ENCODE results near the gene EHMT1. TPM values are rescaled to one million over a fixed set of nuclear protein-coding genes. Genes with fewer than 3 reads are reported as not detected.
"Not testable (repeated sequence)": the region's sequence is repeated elsewhere in the genome, so short reads cannot be mapped to it uniquely, and the experiment has no call there.

Gene EHMT1
- total RNA-seq, 2 experiments from 2014 or later, result 145 to 295 TPM

DNA sequence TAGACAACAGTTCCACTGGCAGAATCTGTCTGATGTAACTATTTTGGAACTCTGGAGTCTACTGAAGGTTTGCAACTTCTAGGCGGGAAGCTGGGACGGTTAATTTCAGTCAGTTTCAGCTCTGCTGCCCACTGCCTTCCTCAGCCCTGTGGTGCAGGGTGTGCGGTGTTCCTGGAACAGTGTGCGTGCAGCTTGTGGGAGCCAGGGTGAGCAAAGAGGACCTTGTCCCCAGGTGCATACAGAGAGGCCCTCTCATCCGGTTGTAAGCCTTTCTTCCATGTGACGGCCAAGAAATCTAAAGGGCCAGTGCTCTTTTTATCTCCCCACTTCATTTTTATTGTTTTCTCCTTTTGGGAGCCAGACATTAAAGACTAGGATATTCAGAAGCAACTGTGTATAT, 114.6 kb downstream of the EHMT1 start:
- peaks cover 24% of the 10 kb centered on the region for H3K4me1 ChIP-seq (ENCODE audit: insufficient read depth, low read length, poor library complexity, severe bottlenecking)
- peaks cover 92% of the 10 kb centered on the region for H3K36me3 ChIP-seq (ENCODE audit: insufficient read depth, low read length)
- peaks cover 50% of the 10 kb centered on the region for H3K9me3 ChIP-seq (ENCODE audit: low read length)
- no peaks in the 10 kb centered on the region for H3K9me2 ChIP-seq (ENCODE audit: insufficient read depth, low read length)
- H4K20me1 ChIP-seq (ENCODE audit: insufficient read depth, low read length), result no peaks in the 10 kb centered on the region
- no peak for DNase-seq (ENCODE audit: low spot score)
- H3K4me3 ChIP-seq (ENCODE audit: low read depth, low read length, poor library complexity, severe bottlenecking), result no peak overlapping the region
- BruUV-seq (replicated peaks), result no TSS peak
- intact Hi-C loops (cut with micrococcal nuclease; ENCODE audit: unreplicated experiment), result no loop called here
- H3K79me2 ChIP-seq (ENCODE audit: insufficient read depth, low read depth, low read length), result peaks cover 8% of the 10 kb centered on the region; the same call in 1 of the 2 replicates
- no peak overlapping the region for H3K27ac ChIP-seq (ENCODE audit: low read depth, low read length, poor library complexity, severe bottlenecking)
- ChIA-PET CTCF (ENCODE audit: unreplicated experiment) (no interaction called here), POLR2A (no interaction called here)
- H2AFZ ChIP-seq (ENCODE audit: low read length), result no peak overlapping the region
- TF ChIP-seq, protein P1, sequence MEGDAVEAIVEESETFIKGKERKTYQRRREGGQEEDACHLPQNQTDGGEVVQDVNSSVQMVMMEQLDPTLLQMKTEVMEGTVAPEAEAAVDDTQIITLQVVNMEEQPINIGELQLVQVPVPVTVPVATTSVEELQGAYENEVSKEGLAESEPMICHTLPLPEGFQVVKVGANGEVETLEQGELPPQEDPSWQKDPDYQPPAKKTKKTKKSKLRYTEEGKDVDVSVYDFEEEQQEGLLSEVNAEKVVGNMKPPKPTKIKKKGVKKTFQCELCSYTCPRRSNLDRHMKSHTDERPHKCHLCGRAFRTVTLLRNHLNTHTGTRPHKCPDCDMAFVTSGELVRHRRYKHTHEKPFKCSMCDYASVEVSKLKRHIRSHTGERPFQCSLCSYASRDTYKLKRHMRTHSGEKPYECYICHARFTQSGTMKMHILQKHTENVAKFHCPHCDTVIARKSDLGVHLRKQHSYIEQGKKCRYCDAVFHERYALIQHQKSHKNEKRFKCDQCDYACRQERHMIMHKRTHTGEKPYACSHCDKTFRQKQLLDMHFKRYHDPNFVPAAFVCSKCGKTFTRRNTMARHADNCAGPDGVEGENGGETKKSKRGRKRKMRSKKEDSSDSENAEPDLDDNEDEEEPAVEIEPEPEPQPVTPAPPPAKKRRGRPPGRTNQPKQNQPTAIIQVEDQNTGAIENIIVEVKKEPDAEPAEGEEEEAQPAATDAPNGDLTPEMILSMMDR (conservative IDR thresholded peaks at IDR 0.05; ENCODE audit: low read length), result no peak
- TF ChIP-seq EZH2phosphoT487 (IDR thresholded peaks at IDR 0.05; ENCODE audit: borderline replicate concordance, low read depth, low read length), result no peak
- H3K4me2 ChIP-seq (ENCODE audit: low read length), result no peak overlapping the region

DNA sequence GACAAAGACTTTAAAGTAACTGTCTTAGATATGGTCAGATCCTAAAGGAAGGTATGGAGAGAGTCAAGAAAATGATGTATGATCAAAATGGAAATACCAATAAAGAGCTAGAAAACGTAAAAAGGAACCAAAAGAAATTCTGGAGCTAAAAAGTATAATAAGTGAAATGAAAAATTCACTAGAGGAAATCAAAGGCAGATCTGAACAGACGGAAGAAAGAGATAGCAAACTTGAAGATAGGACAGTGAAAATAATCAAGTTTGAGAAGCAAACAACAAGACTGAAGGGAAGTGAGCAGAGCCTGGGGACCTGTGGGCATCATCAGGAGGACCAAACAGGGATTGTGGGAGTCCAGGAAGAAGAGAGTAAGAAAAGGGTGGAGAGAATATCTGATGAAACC, 115.4 kb downstream of the EHMT1 start:
- Histone ChIP-seq H3K27ac (ENCODE audit: low read depth, low read length, poor library complexity, severe bottlenecking) (no peak overlapping the region), H3K4me1 (ENCODE audit: insufficient read depth, low read length, poor library complexity, severe bottlenecking) (peaks cover 31% of the 10 kb centered on the region), H3K4me3 (ENCODE audit: low read depth, low read length, poor library complexity, severe bottlenecking) (no peak overlapping the region), H3K9me3 (ENCODE audit: low read length) (peaks cover 50% of the 10 kb centered on the region), H3K9me2 (ENCODE audit: insufficient read depth, low read length) (no peaks in the 10 kb centered on the region), H3K4me2 (ENCODE audit: low read length) (no peak overlapping the region), H3K36me3 (ENCODE audit: insufficient read depth, low read length) (peaks cover 85% of the 10 kb centered on the region), H4K20me1 (ENCODE audit: insufficient read depth, low read length) (no peaks in the 10 kb centered on the region), H2AFZ (ENCODE audit: low read length) (no peak overlapping the region), H3K79me2 (ENCODE audit: insufficient read depth, low read depth, low read length) (peaks cover 14% of the 10 kb centered on the region; the same call in 1 of the 2 replicates)
- intact Hi-C loops (cut with micrococcal nuclease; ENCODE audit: unreplicated experiment), result no loop called here
- CTCF ChIA-PET (ENCODE audit: unreplicated experiment), result no interaction called here
- TSS peak; percentile 15 for BruUV-seq (replicated peaks)
- DNase-seq (ENCODE audit: low spot score), result peak; percentile 29
- no peak for TF ChIP-seq EZH2phosphoT487 (IDR thresholded peaks at IDR 0.05; ENCODE audit: borderline replicate concordance, low read depth, low read length)
- TF ChIP-seq, protein P1 (conservative IDR thresholded peaks at IDR 0.05; ENCODE audit: low read length), result no peak
- POLR2A ChIA-PET, result interaction anchor here (1.3 kb wide), 1 partner anchor 9 kb away, joined by 4 read pairs; no protein-coding TSS in a partner anchor

DNA sequence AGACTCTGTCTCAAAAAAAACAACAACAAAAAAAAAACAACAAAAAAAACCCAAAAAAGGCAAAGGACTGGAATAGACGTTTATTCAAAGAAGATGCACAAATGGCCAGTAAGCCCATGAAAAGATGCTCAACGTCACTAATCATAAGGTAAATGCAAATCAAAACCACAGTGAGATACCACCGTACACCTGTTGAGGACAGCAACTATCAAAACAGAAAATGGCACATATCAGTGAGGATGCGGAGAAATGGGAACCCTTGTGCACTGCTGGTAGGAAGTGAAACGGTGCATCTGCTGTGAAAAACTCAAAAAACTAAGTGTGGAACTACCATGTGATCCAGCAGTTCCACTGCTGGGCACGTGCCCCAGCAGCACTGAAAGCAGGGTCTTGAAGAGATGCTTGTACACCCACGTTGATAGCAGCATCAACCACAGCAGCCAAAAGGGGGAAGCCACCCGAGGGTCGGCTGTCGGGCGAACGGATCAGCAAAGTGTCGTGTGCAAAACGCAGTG, 119.4 kb downstream of the EHMT1 start:
- Histone ChIP-seq H3K4me3 (ENCODE audit: low read depth, low read length, poor library complexity, severe bottlenecking) (peak overlapping the region; percentile 55), H3K4me1 (ENCODE audit: insufficient read depth, low read length, poor library complexity, severe bottlenecking) (peaks cover 51% of the 10 kb centered on the region), H3K36me3 (ENCODE audit: insufficient read depth, low read length) (peaks cover 77% of the 10 kb centered on the region), H3K9me3 (ENCODE audit: low read length) (peaks cover 39% of the 10 kb centered on the region), H3K4me2 (ENCODE audit: low read length) (peak overlapping the region; percentile 76), H3K27ac (ENCODE audit: low read depth, low read length, poor library complexity, severe bottlenecking) (peak overlapping the region; percentile 93), H3K79me2 (ENCODE audit: insufficient read depth, low read depth, low read length) (peaks cover 38% of the 10 kb centered on the region)
- H4K20me1 ChIP-seq (ENCODE audit: insufficient read depth, low read length); H3K9me2 ChIP-seq (ENCODE audit: insufficient read depth, low read length); POLR2A ChIA-PET; CTCF ChIA-PET (ENCODE audit: unreplicated experiment); H2AFZ ChIP-seq (ENCODE audit: low read length); BruUV-seq (replicated peaks): not testable (repeated sequence)
- intact Hi-C loops (cut with micrococcal nuclease; ENCODE audit: unreplicated experiment), result loop anchor here (1.0 kb wide), 1 partner anchor 59 kb away; no protein-coding TSS in a partner anchor
- peak; percentile 90 for DNase-seq (ENCODE audit: low spot score)
